HFFc6 (cell line): ENCODE results near the gene KIAA1217. TPM values are rescaled to one million over a fixed set of nuclear protein-coding genes. Genes with fewer than 3 reads are reported as not detected.

Source experiments
- DNase-seq: peaks from one replicate; pipeline ENCODE4 v3.0.0-alpha.2; 2018
- H3K27ac Mint-ChIP-seq: 2 replicates; pipeline ENCODE4 v1.8.0; 2020; ENCODE audit warnings: mild to moderate bottlenecking, mixed read lengths
- H3K27me3 Mint-ChIP-seq: 2 replicates; pipeline ENCODE4 v1.8.0; 2021; ENCODE audit warnings: mild to moderate bottlenecking, moderate library complexity, mixed read lengths; ENCODE audit not compliant: insufficient read depth
- H3K36me3 Mint-ChIP-seq: 2 replicates; pipeline ENCODE4 v1.8.0; 2021; ENCODE audit warnings: low read depth, mixed read lengths
- H3K4me1 Mint-ChIP-seq: 2 replicates; pipeline ENCODE4 v1.8.0; 2020; ENCODE audit warnings: low read depth, mixed read lengths
- H3K4me3 Mint-ChIP-seq: 2 replicates; pipeline ENCODE4 v1.8.0; 2020; ENCODE audit warnings: mild to moderate bottlenecking, moderate library complexity, mixed read lengths
- H3K9me3 Mint-ChIP-seq: 2 replicates; pipeline ENCODE4 v1.8.0; 2020; ENCODE audit warnings: mild to moderate bottlenecking, mixed read lengths
- microRNA-seq: library from miRNA; unstranded; fragments of <30 nt; microRNA quantifications from one replicate; pipeline ENCODE4, GENCODE V29; 2019
- total RNA-seq, 6 experiments: library from RNA; stranded (reverse); fragmentation: NEBNext Ultra II Directional; extraction: Animal tissue kit (Norgen Biotek cat#: 25700); gene quantifications; 2 replicates in 1 of 6; 3 replicates in 5 of 6; pipeline ENCODE4 v1.2.3, GENCODE V29; 2021
- TF ChIP-seq, protein P1 (sequence below): fragments of 200-600 bp; sonication (generic); IDR thresholded peaks from 2 replicates; pipeline ENCODE4 v1.5.0; 2021; ENCODE audit warnings: antibody characterized with exemption, mild to moderate bottlenecking

The KIAA1217 gene
- total RNA-seq, 6 experiments from 2014 or later, result 1.3 to 2.1 (median 2.0) TPM

DNA sequence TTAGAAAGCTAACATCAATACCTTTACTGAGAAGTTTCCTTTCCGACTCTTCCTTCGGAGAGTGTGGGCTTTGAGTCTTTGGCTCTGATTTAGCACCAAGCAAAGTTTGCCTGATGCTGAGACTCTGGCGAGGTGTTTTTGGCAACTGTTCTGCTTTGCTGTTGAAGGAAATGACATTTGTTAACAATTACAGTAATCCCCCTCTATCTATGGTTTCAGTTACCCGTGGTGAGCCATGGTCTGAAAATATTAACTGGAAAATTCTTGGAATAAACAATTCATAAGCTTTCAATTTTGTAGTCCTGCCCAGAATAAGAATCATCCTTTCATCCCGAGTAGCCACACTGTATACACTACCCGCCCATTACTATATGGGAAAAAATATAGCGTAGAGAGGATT is 388.5 kb downstream of the KIAA1217 start:
- Mint-ChIP-seq H3K36me3 (peaks cover 40% of the 10 kb centered on the region), H3K4me3 (no peak overlapping the region), H3K4me1 (peaks cover 1% of the 10 kb centered on the region), H3K27ac (no peak overlapping the region), H3K9me3 (no peaks in the 10 kb centered on the region), H3K27me3 (no peaks in the 10 kb centered on the region)
- TF ChIP-seq, protein P1, sequence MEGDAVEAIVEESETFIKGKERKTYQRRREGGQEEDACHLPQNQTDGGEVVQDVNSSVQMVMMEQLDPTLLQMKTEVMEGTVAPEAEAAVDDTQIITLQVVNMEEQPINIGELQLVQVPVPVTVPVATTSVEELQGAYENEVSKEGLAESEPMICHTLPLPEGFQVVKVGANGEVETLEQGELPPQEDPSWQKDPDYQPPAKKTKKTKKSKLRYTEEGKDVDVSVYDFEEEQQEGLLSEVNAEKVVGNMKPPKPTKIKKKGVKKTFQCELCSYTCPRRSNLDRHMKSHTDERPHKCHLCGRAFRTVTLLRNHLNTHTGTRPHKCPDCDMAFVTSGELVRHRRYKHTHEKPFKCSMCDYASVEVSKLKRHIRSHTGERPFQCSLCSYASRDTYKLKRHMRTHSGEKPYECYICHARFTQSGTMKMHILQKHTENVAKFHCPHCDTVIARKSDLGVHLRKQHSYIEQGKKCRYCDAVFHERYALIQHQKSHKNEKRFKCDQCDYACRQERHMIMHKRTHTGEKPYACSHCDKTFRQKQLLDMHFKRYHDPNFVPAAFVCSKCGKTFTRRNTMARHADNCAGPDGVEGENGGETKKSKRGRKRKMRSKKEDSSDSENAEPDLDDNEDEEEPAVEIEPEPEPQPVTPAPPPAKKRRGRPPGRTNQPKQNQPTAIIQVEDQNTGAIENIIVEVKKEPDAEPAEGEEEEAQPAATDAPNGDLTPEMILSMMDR, result no peak
- DNase-seq, result no peak

Small RNA genes lying within 50 kb of the gene (microRNA-seq; reads per million reads assigned to microRNA genes)
- gene MIR603, result not detected
